Stimulated activated CD4-positive, alpha-beta T cell treated with anti-CD3 and anti-CD28 coated beads, TNF-alpha, amount 100 ng/mL, for 48 hours (primary cell): Measurements from ENCODE around the gene CERS6.
A peak's percentile ranks its signal among the peaks of the same experiment; 100 is the strongest.
"Not testable (repeated sequence)": the region's sequence is repeated elsewhere in the genome, so short reads cannot be mapped to it uniquely, and the experiment has no call there.

ENCODE experiments used
- DNase-seq, 3 donors: peaks; one replicate each; pipeline ENCODE4 v3.0.0-alpha.2; 2020; ENCODE audit warnings: low read depth in 3 of 3

CERS6 gene

DNA sequence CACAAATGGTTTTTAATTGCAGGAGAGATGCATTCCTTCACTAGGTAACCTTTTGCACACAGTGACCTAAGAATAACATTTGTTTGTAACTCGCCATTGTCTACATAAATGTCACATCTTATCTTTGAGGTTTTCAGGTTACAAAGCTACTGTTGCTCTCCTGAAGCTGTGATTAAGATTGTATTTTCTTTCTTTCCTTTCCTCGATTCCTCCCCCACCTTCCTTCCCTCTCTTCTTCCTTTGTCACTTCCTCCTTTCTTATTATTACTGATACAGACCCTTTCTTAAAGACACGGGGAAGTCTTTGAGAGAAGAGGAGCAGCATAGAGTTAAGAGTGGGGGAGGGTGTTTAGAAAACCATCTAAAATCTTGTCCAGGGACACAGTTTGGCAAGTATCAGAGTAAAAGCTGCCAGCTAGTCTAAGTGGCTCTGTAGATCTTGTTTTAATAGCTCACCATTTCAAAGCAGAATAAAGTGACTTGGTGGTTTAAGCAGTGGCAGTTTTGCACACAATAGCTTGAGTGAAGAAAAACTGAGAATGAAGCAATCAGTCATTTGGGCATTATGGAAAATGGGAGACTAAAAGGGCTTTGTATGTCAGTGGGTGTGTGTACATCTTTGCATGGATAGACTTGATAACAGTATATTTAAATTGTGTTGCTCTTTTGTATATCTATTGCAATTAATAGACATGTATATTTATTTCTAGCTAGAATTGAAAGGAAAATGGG lies 10.9 kb downstream of the CERS6 start:
- DNase-seq = no peak

DNA sequence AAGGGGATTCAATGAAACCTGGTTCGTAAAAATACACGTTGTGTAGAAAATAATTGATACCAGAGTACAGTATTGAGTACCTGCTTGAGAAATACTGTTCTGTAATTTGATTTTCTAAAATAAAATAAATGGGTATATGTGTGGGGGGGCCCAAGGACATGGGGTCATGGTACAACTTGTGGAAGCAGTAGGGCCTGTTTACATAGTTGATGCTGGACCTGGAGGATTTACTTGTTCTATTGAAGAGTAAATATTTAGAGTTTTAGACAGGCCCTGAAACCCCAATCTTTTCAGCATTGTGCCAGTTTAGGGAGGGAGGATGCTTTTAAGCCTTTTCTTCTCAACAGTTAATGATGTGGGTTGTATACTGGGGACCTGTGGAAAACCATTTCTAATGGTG lies 11.7 kb downstream of the CERS6 start:
- no peak for DNase-seq

DNA sequence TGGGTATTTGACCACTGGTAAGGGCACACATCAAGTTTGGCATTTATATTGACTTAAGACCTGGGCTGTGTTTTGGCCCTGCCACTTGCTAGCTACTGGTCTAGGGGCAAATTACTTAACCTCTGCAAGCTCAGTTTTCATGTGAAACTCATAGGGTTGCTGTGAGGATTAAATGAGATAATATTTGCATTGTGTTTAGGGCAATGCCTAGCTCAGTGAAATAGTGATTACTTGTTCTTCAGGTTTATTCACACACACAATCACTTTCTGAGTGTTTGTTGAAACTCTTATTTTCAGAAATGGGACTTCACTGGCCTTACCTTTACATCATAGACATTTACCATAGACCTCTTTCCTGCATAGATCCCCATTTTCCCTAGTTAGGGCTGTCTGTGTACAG lies 12.3 kb downstream of the CERS6 start:
- no peak for DNase-seq

DNA sequence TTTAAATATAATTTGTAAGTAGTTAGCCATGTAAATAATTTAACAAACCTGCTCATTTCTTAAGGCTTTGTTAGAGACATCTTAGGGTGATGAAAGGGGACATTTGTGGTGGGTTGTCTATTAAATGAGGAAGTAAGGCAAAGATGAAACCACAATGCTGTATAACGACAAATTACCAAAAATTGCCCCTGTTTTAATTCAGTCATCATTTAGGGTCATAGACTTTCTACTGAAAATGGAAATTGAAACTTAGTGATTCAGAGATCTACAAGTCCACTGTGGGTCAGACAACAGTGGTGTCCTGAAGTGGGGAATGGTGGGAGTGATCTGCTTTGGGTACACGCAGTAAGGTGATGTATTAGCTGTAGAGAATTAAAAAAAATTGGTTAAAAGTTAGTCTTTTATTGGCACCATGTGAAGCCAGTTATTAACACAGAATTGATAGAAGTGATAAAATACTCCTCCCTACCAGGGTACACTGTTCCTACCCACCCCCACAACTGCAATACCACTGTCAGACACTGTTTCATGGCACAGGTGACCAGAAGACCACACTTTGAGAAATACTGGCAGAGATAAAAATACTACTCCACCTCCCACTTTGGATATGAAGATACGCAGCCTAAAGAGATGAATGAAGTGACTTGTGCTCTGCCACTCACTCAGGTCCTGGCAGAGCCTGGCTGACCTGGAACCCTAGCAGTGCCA lies 13.4 kb downstream of the CERS6 start:
- DNase-seq = no peak

DNA sequence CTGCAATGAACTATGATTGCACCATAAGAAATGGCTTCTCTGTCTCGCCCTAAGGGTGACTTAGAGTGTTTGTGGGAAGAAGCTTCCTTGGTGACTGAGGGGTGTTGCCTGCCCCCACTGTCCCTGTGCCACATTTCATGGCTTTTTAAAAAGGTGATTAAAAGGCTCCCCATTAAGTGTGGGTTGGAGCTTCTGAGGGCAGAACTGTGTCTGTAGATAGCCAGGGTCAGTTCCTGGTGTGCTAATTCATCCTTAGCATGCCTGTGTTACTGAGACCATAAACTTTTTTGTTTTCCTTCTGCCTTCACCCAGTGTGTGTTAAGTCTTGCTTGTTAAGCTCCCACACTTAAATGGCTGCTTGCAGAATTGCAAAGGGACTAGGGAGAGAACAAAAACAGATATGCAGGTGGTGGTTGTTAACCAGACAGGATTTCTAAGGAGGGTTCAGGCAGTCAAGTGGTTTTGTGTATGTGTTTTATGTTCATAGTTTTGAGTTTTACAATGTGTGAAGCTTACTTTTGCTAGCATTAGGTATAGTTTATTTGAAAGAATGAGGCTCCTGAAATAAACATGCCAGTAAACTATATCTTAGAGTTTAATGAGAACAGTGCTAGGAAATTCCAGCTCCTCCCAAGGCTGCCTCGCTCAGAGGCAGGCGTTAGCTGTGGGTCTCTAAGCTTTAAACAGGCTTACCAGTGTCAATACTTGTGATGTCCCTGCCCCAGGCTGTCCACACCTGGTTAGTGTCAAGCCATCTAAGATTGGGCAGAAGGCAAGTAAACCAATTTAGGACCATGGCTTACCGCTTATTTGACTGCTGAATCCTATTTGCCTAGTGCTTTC lies 14.5 kb downstream of the CERS6 start:
- no peak for DNase-seq

DNA sequence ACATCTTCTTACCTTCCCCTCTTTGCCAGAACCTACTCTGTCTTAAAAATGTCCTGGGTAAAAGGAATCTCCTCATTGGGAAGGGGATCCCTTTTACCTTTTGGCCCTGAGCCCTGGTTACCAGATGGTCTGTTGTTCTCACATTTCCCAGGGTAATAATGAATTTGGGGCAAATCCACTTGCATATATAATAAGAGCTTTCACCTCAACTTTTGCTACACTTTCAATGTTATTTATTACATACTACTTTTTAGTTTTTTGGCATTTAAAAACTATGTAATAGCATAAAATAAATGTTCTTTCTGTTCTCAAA lies 15.0 kb downstream of the CERS6 start:
- DNase-seq = no peak

DNA sequence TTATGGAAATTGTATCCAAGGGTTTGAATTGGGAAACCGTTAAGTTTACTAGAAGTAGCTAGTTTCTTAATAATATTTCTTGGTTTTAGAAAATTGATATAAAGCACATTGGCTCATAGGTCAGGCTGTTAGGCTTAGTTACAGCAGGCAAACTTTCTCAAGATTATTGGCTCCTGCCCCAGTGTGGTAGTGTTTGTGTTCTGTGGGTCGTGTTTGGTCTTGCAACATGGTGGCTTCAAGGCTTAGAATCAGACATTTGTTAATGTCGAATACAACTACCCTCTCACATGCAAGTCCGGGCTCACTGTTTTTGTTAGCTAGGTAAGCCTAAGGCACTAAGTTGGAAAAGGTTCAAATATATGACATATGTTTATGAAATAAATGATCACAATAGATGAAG lies 19.6 kb downstream of the CERS6 start:
- DNase-seq = no peak

DNA sequence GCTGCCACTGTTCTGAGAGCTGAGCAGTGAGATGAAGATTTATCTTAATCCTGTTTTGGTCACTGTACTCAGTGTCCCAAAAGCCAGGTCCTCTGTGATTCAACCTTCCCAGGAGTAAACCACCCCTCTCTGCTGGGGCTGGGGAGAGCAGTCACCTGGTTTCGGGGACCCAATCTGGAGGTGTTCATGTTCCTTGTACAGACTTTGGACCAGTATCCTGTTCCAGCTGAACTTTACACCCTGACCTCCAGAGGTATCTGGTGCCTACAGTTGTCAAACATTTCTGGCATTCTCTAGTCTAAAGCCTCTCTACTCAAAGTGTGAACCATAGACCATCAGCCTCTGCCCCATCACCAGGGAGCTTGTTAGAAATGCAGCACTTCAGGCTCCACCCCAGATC lies 22.1 kb downstream of the CERS6 start:
- DNase-seq = no peak

DNA sequence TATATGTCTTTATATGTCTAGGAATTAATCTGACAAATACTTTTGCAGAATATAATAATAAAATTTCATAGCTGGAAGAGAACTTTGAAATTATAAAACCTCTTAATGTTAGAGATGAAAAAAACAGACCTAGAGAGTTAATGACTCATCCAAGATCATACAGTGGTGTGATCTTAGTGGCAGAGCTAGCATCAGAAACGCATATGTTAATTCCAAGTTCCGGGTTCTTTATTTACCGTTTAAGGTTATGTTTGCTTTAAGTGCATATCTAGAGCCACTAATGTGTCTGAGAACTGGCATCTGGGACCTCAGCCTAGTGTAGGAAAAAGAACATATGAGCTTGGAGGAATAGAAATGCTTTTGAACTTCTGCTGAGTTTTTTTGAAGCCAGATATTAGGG lies 24.3 kb downstream of the CERS6 start:
- no peak for DNase-seq

DNA sequence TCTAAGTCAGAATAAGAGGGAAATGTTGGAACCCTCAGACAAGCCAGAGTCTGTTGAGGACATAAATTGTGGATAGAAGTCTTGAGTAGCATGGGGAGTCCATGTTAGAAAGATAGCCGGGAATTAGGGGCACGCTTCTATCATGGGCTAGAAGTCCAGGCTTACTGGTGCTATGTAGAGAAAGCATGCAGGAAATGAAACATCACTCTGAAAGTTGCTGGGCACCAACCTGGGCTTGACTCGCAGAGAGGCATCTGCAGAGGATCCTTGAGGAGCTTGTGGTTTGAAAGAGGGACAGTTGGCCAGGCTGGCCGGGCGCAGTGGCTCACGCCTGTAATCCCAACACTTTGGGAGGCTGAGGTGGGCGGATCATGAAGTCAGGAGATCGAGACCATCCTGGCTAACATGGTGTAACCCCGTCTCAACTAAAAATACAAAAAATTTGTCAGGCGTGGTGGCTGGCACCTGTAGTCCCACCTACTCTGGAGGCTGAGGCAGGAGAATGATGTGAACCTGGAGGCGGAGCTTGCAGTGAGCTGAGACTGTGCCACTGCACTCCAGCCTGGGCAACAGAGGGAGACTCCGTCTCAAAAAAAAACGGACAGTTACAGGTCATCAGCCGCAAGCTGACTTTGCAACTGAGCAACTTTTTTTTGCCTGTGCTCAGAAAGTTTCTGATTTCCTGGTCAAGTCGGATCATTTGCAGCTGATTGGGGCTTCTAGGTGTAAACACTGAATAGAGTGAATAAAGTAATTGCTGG lies 24.9 kb downstream of the CERS6 start:
- DNase-seq = no peak

DNA sequence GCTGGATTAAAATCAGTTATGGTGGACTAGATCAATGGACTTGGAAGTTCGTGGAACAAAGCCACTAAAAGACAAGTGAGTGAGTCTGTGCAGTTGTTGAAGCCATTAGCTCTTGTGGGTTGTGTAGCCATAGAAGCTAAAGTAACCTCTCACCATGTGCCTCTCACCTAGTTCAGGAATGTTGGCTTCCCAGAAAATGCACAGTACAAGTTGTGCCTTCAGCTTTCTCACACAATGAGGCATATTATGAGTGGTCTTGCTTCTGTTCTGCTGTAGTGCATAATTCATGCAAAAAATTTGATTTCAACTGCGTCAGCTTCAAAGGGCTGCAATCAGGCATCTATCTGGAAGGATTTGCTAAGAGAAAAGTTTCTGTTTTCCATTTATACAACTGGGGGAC lies 26.2 kb downstream of the CERS6 start:
- DNase-seq = no peak

DNA sequence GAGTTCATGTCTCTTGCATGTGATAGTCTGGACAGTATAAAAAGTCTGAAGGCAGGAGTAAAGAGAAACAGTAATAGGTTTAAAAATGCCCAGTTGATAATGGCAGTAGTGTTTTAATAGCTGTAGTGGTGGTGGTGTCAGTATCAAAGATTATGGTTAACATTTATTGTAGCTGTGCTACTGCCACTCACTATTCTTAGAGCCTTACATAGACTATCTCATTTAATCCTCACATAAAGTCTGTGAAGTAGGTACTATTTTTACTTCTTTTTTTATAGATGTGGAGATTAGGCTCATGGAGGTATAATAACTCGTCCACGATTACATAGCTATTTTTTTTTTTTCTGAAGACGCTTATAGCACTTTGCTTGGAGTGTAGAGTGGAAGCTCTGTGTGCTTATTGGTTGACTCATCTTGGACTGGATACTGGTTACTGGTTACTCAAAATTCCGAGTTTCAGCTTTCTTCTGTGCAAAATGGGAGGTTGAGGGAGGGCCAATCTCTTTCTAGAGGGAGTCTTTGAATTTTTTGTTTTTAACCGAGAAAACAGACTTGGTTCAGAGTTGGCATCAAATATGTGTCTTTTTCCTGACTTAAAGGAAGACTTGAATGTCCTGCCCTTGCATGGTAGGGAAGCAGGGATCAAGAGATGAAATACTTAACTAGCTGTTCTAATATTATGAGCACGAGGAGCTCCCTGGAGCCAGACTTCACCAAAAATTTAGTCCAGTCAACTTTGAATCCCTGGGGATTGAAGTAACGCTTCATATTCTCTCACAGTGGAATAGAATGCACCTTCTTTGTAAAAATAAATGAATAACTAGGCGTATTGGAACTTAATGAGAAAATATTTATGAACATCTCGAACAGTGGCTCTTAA lies 27.1 kb downstream of the CERS6 start:
- DNase-seq = no peak

DNA sequence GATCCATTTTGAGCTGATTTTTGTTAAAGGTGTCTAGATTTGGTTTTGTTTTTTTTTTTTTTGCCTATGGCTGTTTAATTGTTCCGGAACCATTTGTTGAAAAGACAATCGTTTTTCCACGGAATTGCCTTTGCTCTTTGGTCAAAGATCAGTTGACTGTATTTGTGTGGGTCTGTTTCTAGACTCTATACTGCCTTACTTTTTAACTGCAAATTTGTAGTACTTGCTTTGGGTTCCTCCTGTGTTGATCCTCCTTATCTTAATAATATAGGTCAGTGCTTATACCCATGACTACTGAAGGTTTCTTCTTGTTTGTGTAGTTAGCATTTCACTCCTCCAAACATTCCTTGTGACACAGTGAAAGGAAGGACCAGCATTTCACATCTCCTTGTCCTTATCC lies 30.4 kb downstream of the CERS6 start:
- no peak for DNase-seq

DNA sequence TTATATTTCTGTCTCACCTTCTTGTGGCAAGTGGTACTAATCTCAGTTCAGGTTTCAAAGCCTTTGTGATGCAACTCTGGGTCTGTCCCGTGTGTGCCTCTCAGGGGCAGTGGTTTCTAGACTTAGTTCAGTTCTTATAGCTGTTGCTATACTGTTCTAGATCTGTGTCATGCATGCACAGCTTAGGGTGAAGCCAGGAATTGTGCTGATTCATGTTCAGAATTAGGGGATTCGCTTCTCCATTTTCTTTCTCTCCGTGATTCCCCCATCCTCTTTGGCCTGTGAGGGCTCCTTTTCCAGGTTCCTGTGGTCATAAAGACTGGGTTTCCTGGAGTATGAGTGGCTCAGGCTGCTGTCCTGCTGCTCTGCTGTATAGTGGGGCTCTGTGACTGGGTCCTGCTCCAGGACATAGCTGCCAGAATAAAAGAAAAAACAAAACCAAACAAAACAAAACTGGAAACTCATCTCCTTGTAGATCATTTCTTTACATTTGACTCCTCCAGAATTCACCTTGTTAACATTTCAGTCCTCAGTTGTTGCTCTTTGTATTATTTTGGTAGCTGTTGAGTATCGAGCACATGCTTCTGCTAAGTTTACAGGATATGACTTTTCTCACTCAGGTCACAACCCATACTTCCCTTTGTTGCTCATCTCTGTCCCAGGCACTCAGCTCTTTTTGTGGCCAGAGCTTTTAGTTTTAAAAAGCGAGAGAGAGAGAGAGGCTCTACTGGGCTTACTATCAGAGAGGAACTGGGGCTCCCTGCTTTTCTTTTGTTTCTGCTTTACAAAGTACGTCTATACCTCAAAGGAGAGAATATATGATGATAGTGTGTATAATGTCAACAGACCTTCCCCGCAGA lies 34.2 kb downstream of the CERS6 start:
- DNase-seq = peak in 2 of 3 donors; percentile 27 to 50

DNA sequence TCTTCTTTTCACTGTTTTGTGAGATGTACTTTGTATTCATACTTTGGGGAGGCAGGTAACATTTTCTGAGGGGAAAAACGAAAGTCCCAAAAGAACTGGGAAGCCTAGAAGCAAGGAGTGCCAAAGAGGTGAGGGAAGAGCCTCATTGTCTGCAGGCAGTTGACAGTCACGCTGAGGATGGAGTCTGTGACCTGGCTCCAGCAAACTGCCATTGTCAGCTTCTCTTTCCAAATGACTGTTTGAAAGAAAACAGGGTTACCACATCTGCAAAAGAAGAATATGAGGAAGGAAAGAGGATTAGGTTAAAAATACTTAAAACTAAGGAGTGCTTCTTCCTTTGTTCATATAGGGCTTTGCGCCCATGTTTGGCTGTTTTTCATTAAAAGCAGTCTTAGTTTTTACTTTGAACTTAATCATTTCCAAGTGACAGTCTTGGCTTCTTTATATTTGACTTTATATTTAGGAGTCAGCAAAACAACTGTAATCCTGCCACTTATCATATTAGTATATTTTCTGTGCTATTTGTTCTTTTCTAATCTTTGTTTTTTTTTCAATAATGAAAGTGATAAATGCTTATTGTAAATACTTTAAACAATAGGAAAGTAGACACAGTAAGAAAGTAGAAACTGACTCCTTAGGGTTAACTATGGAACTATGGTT lies 35.0 kb downstream of the CERS6 start:
- peak in 1 of 3 donors; percentile 20 for DNase-seq

DNA sequence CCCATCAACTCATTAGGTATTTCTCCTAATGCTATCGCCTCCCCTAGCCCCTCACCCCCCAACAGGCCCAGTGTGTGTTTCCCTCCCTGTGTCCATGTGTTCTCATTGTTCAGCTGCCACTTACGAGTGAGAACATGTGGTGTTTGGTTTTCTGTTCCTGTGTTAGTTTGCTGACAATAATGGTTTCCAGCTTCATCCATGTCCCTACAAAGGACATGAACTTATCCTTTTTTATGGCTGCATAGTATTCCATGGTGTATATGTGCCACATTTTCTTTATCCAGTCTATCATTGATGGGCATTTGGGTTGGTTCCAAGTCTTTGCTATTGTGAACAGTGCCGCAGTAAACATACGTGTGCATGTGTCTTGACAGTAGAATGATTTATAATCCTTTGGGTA lies 35.7 kb downstream of the CERS6 start:
- not testable (repeated sequence) for DNase-seq

DNA sequence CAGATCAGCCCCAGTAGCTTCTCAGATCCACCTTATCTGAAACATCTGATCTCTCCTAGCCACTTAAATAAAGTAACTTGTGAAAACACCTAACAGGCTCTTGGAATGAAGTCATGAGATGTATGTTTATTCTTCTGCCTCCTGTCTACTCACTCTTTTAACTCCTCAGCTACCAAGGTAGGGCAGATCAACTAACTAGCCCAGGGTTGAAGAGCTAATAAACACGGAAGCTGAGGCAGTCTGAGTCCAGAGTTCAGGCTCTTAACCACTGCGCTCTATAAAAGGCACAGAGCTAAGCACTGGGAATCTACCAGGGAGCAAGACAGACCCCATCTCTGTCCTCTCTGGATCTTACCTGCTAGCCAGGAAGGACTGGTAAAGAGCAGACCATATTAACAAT lies 37.1 kb downstream of the CERS6 start:
- DNase-seq = not testable (repeated sequence)

DNA sequence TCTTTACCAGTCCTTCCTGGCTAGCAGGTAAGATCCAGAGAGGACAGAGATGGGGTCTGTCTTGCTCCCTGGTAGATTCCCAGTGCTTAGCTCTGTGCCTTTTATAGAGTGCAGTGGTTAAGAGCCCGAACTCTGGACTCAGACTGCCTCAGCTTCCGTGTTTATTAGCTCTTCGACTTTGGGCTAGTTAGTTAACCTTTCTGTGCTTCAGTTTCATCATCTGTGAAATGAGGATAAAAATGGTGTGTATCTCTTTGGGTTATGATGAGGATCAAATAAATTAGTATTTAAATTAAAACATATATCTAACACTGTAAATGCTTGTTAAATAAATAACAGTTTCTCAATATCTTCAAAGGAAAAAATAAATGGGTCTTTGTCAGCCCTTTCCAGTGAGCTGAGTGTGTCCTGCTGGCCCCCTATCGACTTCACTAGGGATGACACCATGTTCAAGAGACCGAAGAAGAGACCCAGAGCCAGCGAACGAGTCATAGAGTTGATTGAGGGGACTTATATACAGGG lies 38.2 kb downstream of the CERS6 start:
- DNase-seq = no peak

DNA sequence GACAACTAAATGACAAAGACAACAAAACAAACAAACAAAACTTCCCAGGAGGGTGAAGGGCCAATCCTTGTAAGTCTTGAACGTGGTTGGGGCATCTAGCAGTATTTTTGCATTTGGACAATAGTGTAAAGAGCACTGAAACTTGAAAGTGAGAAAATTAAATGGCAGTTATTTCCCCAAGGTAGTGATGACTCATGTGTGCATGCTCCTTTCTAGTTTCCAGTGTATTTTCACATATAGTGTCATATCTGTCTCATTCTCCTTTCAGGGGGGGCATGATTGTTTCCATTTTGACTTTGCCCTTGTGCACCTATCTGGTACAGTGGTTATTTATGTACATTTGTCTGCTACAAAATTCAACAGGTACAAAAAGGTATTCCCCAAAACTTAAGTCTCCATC lies 39.5 kb downstream of the CERS6 start:
- DNase-seq = no peak
